ENCODE measurements around the gene SNTG2.
"Not testable (repeated sequence)": the region's sequence is repeated elsewhere in the genome, so short reads cannot be mapped to it uniquely, and the experiment has no call there.

SNTG2 gene

GRCh38 chr2:1060372-1060771 is 109.7 kb downstream of the SNTG2 start:
- no peak for DNase-seq

GRCh38 chr2:1060987-1061386 is 110.3 kb downstream of the SNTG2 start:
- DNase-seq: no peak

GRCh38 chr2:1068241-1068640 is 117.6 kb downstream of the SNTG2 start:
- no peak for DNase-seq

GRCh38 chr2:1068822-1069221 is 118.2 kb downstream of the SNTG2 start:
- DNase-seq: no peak

GRCh38 chr2:1069847-1070246 is 119.2 kb downstream of the SNTG2 start:
- no peak for DNase-seq

GRCh38 chr2:1070601-1071000 is 120.0 kb downstream of the SNTG2 start:
- DNase-seq: no peak

- DNase-seq: no peak
These were observed 121.0 kb downstream of the SNTG2 start for GRCh38 chr2:1071650-1072049.

GRCh38 chr2:1072250-1072649 is 121.6 kb downstream of the SNTG2 start:
- DNase-seq: no peak

GRCh38 chr2:1077911-1078310 is 127.3 kb downstream of the SNTG2 start:
- no peak for DNase-seq

GRCh38 chr2:1078326-1078725 is 127.7 kb downstream of the SNTG2 start:
- DNase-seq: no peak

- DNase-seq: no peak
These were observed 129.5 kb downstream of the SNTG2 start for GRCh38 chr2:1079873-1080799.

- no peak for DNase-seq
These were observed 131.0 kb downstream of the SNTG2 start for GRCh38 chr2:1081451-1082225.

- DNase-seq: no peak
These were observed 132.0 kb downstream of the SNTG2 start for GRCh38 chr2:1082456-1083205.

GRCh38 chr2:1088192-1088860 is 137.7 kb downstream of the SNTG2 start:
- DNase-seq: no peak

- no peak for DNase-seq
These were observed 138.3 kb downstream of the SNTG2 start for GRCh38 chr2:1088940-1089339.

- DNase-seq: no peak
These were observed 141.4 kb downstream of the SNTG2 start for GRCh38 chr2:1091895-1092585.

- DNase-seq: not testable (repeated sequence)
These were observed 143.0 kb downstream of the SNTG2 start for GRCh38 chr2:1093668-1094067.

GRCh38 chr2:1097101-1097500 is 146.5 kb downstream of the SNTG2 start:
- DNase-seq: no peak

- DNase-seq: no peak
These were observed 148.8 kb downstream of the SNTG2 start for GRCh38 chr2:1099418-1099817.

- no peak for DNase-seq
These were observed 150.5 kb downstream of the SNTG2 start for GRCh38 chr2:1101011-1101782.

- no peak for DNase-seq
These were observed 151.4 kb downstream of the SNTG2 start for GRCh38 chr2:1101982-1102590.

All from NCI-H1105 treated with DMSO at 0.1 percent for 48 hours (cell line).